ENCODE data around the gene RSPH6A. TPM values are rescaled to one million over a fixed set of nuclear protein-coding genes. Genes with fewer than 3 reads are reported as not detected.

RSPH6A gene
- total and polyA plus RNA-seq, 7 experiments from 2014 or later = 0.20 to 0.78 (median 0.56) TPM; not detected in 2

- intact Hi-C loops (cut with micrococcal nuclease) = no loop called here
- CTCF ChIA-PET = interaction anchor here (1.8 kb wide), 1 partner anchor 10 kb away, joined by 4 read pairs; no protein-coding TSS in a partner anchor
- ATAC-seq = no peak
- no peaks in the 10 kb centered on the region for H3K4me1 ChIP-seq (ENCODE audit: control insufficient read depth in 2 of 2, insufficient read depth in 2 of 2, low read length in 2 of 2)
- H3K27me3 Mint-ChIP-seq = no peaks in the 10 kb centered on the region
- H3K9me3 ChIP-seq (ENCODE audit: control insufficient read depth in 2 of 3, low read length in 3 of 3) = no peaks in the 10 kb centered on the region
- H3K27me3 ChIP-seq (ENCODE audit: control insufficient read depth in 2 of 2, insufficient read depth in 2 of 2, low read length in 2 of 2) = no peaks in the 10 kb centered on the region
- H3K9me3 Mint-ChIP-seq = no peaks in the 10 kb centered on the region
- peaks cover 4 to 95% (median 17%) of the 10 kb centered on the region in 3 experiments for H3K36me3 ChIP-seq (ENCODE audit: control insufficient read depth in 2 of 3, insufficient read depth in 3 of 3, low read length in 3 of 3)
- no peak overlapping the region for H3K27ac ChIP-seq (ENCODE audit: low read depth, low read length)
- H3K4me3 Mint-ChIP-seq = no peak overlapping the region
- no peak for DNase-seq
- peaks cover 0 to 14% (median 6%) of the 10 kb centered on the region in 7 donors for H3K4me1 Mint-ChIP-seq
- H3K27ac Mint-ChIP-seq = peak overlapping the region in 1 of 9 donors; percentile 6
- peaks cover 8 to 44% (median 22%) of the 10 kb centered on the region in 5 donors for H3K36me3 Mint-ChIP-seq
- no peak overlapping the region for H3K4me3 ChIP-seq (ENCODE audit: low read length)
- POLR2A ChIA-PET = no interaction called here
These were observed 11.8 kb upstream of the RSPH6A start for GRCh38 chr19:45826934-45827333.

GRCh38 chr19:45825917-45826893, 11.1 kb upstream of the RSPH6A start:
- Histone ChIP-seq H3K27ac (ENCODE audit: low read depth, low read length) (no peak overlapping the region), H3K27me3 (ENCODE audit: control insufficient read depth in 2 of 2, insufficient read depth in 2 of 2, low read length in 2 of 2) (no peaks in the 10 kb centered on the region), H3K9me3 (ENCODE audit: control insufficient read depth in 2 of 3, low read length in 3 of 3) (no peaks in the 10 kb centered on the region), H3K36me3 (ENCODE audit: control insufficient read depth in 2 of 3, insufficient read depth in 3 of 3, low read length in 3 of 3) (peaks cover 0 to 95% (median 12%) of the 10 kb centered on the region in 3 experiments), H3K4me3 (ENCODE audit: low read length) (no peak overlapping the region), H3K4me1 (ENCODE audit: control insufficient read depth in 2 of 2, insufficient read depth in 2 of 2, low read length in 2 of 2) (no peaks in the 10 kb centered on the region)
- Mint-ChIP-seq H3K4me3 (no peak overlapping the region), H3K27me3 (no peaks in the 10 kb centered on the region), H3K36me3 (peaks cover 8 to 40% (median 21%) of the 10 kb centered on the region in 5 donors), H3K27ac (no peak overlapping the region), H3K4me1 (peaks cover 0 to 14% (median 6%) of the 10 kb centered on the region in 7 donors), H3K9me3 (no peaks in the 10 kb centered on the region)
- intact Hi-C loops (cut with micrococcal nuclease) = no loop called here
- DNase-seq = no peak
- ChIA-PET CTCF (interaction anchor here (1.0 to 1.8 kb wide), 2 partner anchors 10 to 27 kb away, joined by 3 to 4 read pairs; no protein-coding TSS in a partner anchor), POLR2A (no interaction called here)
- ATAC-seq = no peak

- DNase-seq = no peak
- Histone ChIP-seq H3K27me3 (ENCODE audit: control insufficient read depth in 2 of 2, insufficient read depth in 2 of 2, low read length in 2 of 2) (no peaks in the 10 kb centered on the region), H3K4me3 (ENCODE audit: low read length) (no peak overlapping the region), H3K36me3 (ENCODE audit: control insufficient read depth in 2 of 3, insufficient read depth in 3 of 3, low read length in 3 of 3) (peaks cover 0 to 96% (median 12%) of the 10 kb centered on the region in 3 experiments), H3K4me1 (ENCODE audit: control insufficient read depth in 2 of 2, insufficient read depth in 2 of 2, low read length in 2 of 2) (no peaks in the 10 kb centered on the region), H3K27ac (ENCODE audit: low read depth, low read length) (no peak overlapping the region), H3K9me3 (ENCODE audit: control insufficient read depth in 2 of 3, low read length in 3 of 3) (no peaks in the 10 kb centered on the region)
- POLR2A ChIA-PET = no interaction called here
- no peaks in the 10 kb centered on the region for H3K9me3 Mint-ChIP-seq
- intact Hi-C loops (cut with micrococcal nuclease) = no loop called here
- no peak overlapping the region for H3K4me3 Mint-ChIP-seq
- CTCF ChIA-PET = no interaction called here
- peak overlapping the region in 1 of 9 donors; percentile 32 for H3K27ac Mint-ChIP-seq
- no peaks in the 10 kb centered on the region for H3K27me3 Mint-ChIP-seq
- ATAC-seq = no peak
- H3K4me1 Mint-ChIP-seq = peaks cover 0 to 12% (median 6%) of the 10 kb centered on the region in 7 donors
- H3K36me3 Mint-ChIP-seq = peaks cover 8 to 38% (median 19%) of the 10 kb centered on the region in 5 donors
These were observed 10.1 kb upstream of the RSPH6A start for GRCh38 chr19:45825263-45825605.

GRCh38 chr19:45824531-45825262, 9.6 kb upstream of the RSPH6A start:
- Histone ChIP-seq H3K4me3 (ENCODE audit: low read length) (no peak overlapping the region), H3K36me3 (ENCODE audit: control insufficient read depth in 2 of 3, insufficient read depth in 3 of 3, low read length in 3 of 3) (peaks cover 0 to 96% (median 12%) of the 10 kb centered on the region in 3 experiments), H3K9me3 (ENCODE audit: control insufficient read depth in 2 of 3, low read length in 3 of 3) (no peaks in the 10 kb centered on the region), H3K27me3 (ENCODE audit: control insufficient read depth in 2 of 2, insufficient read depth in 2 of 2, low read length in 2 of 2) (no peaks in the 10 kb centered on the region), H3K27ac (ENCODE audit: low read depth, low read length) (no peak overlapping the region), H3K4me1 (ENCODE audit: control insufficient read depth in 2 of 2, insufficient read depth in 2 of 2, low read length in 2 of 2) (no peaks in the 10 kb centered on the region)
- peaks cover 8 to 36% (median 19%) of the 10 kb centered on the region in 5 donors for H3K36me3 Mint-ChIP-seq
- intact Hi-C loops (cut with micrococcal nuclease) = no loop called here
- CTCF ChIA-PET = no interaction called here
- H3K27me3 Mint-ChIP-seq = no peaks in the 10 kb centered on the region
- POLR2A ChIA-PET = no interaction called here
- peak overlapping the region in 6 of 9 donors; percentile 5 to 77 (median 35) for H3K27ac Mint-ChIP-seq
- H3K4me1 Mint-ChIP-seq = peaks cover 0 to 10% (median 6%) of the 10 kb centered on the region in 7 donors
- peak overlapping the region in 3 of 10 donors; percentile 14 to 55 (median 29) for H3K4me3 Mint-ChIP-seq
- H3K9me3 Mint-ChIP-seq = no peaks in the 10 kb centered on the region
- no peak for ATAC-seq
- DNase-seq = no peak

- Mint-ChIP-seq H3K4me3 (peak overlapping the region in 2 of 10 donors; percentile 8 to 29), H3K27me3 (no peaks in the 10 kb centered on the region), H3K4me1 (peaks cover 0 to 10% (median 6%) of the 10 kb centered on the region in 7 donors), H3K36me3 (peaks cover 8 to 30% (median 15%) of the 10 kb centered on the region in 5 donors), H3K9me3 (no peaks in the 10 kb centered on the region), H3K27ac (peak overlapping the region in 4 of 9 donors; percentile 21 to 77 (median 40))
- DNase-seq (no peak), ATAC-seq (no peak)
- H3K27me3 ChIP-seq (ENCODE audit: control insufficient read depth in 2 of 2, insufficient read depth in 2 of 2, low read length in 2 of 2) = no peaks in the 10 kb centered on the region
- intact Hi-C loops (cut with micrococcal nuclease) = no loop called here
- POLR2A ChIA-PET = no interaction called here
- H3K27ac ChIP-seq (ENCODE audit: low read depth, low read length) = no peak overlapping the region
- CTCF ChIA-PET = no interaction called here
- H3K9me3 ChIP-seq (ENCODE audit: control insufficient read depth in 2 of 3, low read length in 3 of 3) = no peaks in the 10 kb centered on the region
- H3K4me3 ChIP-seq (ENCODE audit: low read length) = no peak overlapping the region
- H3K4me1 ChIP-seq (ENCODE audit: control insufficient read depth in 2 of 2, insufficient read depth in 2 of 2, low read length in 2 of 2) = no peaks in the 10 kb centered on the region
- peaks cover 0 to 96% (median 12%) of the 10 kb centered on the region in 3 experiments for H3K36me3 ChIP-seq (ENCODE audit: control insufficient read depth in 2 of 3, insufficient read depth in 3 of 3, low read length in 3 of 3)
These were observed 8.9 kb upstream of the RSPH6A start for GRCh38 chr19:45824041-45824471.

- DNase-seq (no peak), ATAC-seq (no peak)
- POLR2A ChIA-PET = no interaction called here
- Histone ChIP-seq H3K27me3 (ENCODE audit: control insufficient read depth in 2 of 2, insufficient read depth in 2 of 2, low read length in 2 of 2) (no peaks in the 10 kb centered on the region), H3K36me3 (ENCODE audit: control insufficient read depth in 2 of 3, insufficient read depth in 3 of 3, low read length in 3 of 3) (peaks cover 0 to 88% (median 12%) of the 10 kb centered on the region in 3 experiments), H3K4me1 (ENCODE audit: control insufficient read depth in 2 of 2, insufficient read depth in 2 of 2, low read length in 2 of 2) (no peaks in the 10 kb centered on the region), H3K27ac (ENCODE audit: low read depth, low read length) (no peak overlapping the region), H3K9me3 (ENCODE audit: control insufficient read depth in 2 of 3, low read length in 3 of 3) (no peaks in the 10 kb centered on the region), H3K4me3 (ENCODE audit: low read length) (no peak overlapping the region)
- H3K9me3 Mint-ChIP-seq = no peaks in the 10 kb centered on the region
- intact Hi-C loops (cut with micrococcal nuclease) = no loop called here
- H3K27ac Mint-ChIP-seq = no peak overlapping the region
- CTCF ChIA-PET = no interaction called here
- no peaks in the 10 kb centered on the region for H3K27me3 Mint-ChIP-seq
- peaks cover 0 to 7% (median 5%) of the 10 kb centered on the region in 7 donors for H3K4me1 Mint-ChIP-seq
- no peak overlapping the region for H3K4me3 Mint-ChIP-seq
- H3K36me3 Mint-ChIP-seq = peaks cover 3 to 22% (median 11%) of the 10 kb centered on the region in 5 donors
These were observed 8.1 kb upstream of the RSPH6A start for GRCh38 chr19:45823182-45823581.

All from naive thymus-derived CD4-positive, alpha-beta T cell (primary cell).